Prostate gland (tissue), 2 donors: Measurements from ENCODE around the gene FAM200C.

ENCODE experiments used
- CTCF ChIP-seq, 4 experiments: fragments of 200-600 bp in 2 of 4; fragments of 450-650 bp in 2 of 4; sonication (generic) in 2 of 4; IDR thresholded peaks; 1 replicate in 3 of 4; 2 replicates in 1 of 4; pipeline ENCODE4 v1.5.1; 2016 to 2019; ENCODE audit warnings: antibody characterized with exemption in 4 of 4, mild to moderate bottlenecking in 2 of 4, moderate library complexity in 2 of 4
- POLR2A ChIP-seq: fragments of 450-650 bp; IDR thresholded peaks from one replicate; pipeline ENCODE4 v1.6.1; 2016; ENCODE audit warnings: antibody characterized with exemption, mild to moderate bottlenecking

DNA sequence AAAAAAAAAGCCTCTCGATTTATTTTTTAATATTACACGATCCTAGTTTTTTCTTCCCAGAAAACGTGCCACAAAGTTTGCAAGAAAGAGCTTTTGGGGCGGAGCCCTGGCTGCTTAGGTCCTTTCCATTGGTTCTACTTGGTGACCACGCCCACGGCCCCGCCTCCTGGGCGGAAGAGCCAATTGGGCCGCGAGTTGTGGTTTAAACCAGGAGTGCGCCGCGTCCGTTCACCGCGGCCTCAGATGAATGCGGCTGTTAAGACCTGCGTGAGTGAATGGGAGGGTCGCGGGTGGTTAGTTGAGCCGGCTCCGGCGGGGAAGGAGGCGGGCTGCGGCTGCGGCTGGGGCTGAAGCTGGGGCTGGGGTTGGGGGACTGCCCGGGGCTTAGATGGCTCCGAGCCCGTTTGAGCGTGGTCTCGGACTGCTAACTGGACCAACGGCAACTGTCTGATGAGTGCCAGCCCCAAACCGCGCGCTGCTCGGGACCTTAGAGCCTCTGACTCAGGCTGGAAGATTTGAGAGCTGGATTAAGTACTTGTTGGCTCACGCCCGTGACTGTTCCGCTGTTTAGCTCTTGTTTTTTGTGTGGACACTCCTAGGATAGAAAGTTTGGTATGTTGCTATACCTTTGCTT lies 21.9 kb upstream of the FAM200C start, which contains the start of gene PTTG1:
- TF ChIP-seq CTCF (IDR thresholded peaks at IDR 0.05) (no peak), POLR2A (peak; percentile 70)
